HG02759 (cell line): ENCODE measurements around the gene IFI27L1.

ENCODE experiments used
- ATAC-seq: cut with Tn5 transposase; IDR thresholded peaks from one replicate; pipeline ENCODE4 v1.9.1; 2021; ENCODE audit warnings: mild to moderate bottlenecking, moderate library complexity; ENCODE audit not compliant: unreplicated experiment

IFI27L1 gene

GRCh38 chr14:94129758-94130414 is 48.8 kb downstream of the IFI27L1 start:
- no peak for ATAC-seq

GRCh38 chr14:94132285-94132887 is 51.3 kb downstream of the IFI27L1 start:
- ATAC-seq = no peak

- ATAC-seq = no peak
Measured at GRCh38 chr14:94135476-94135875, 54.4 kb downstream of the IFI27L1 start.

- ATAC-seq = peak; percentile 64
Measured at GRCh38 chr14:94136575-94137331, 55.6 kb downstream of the IFI27L1 start.

GRCh38 chr14:94138251-94138650 is 57.1 kb downstream of the IFI27L1 start:
- no peak for ATAC-seq

- no peak for ATAC-seq
Measured at GRCh38 chr14:94139006-94139405, 57.9 kb downstream of the IFI27L1 start.

GRCh38 chr14:94139421-94139820 is 58.3 kb downstream of the IFI27L1 start:
- no peak for ATAC-seq

GRCh38 chr14:94142247-94142646 is 61.1 kb downstream of the IFI27L1 start:
- no peak for ATAC-seq

GRCh38 chr14:94142836-94143235 is 61.7 kb downstream of the IFI27L1 start:
- no peak for ATAC-seq

GRCh38 chr14:94143239-94143638 is 62.1 kb downstream of the IFI27L1 start:
- no peak for ATAC-seq

GRCh38 chr14:94143711-94144110 is 62.6 kb downstream of the IFI27L1 start:
- ATAC-seq = no peak

GRCh38 chr14:94144765-94145164 is 63.7 kb downstream of the IFI27L1 start:
- no peak for ATAC-seq

- no peak for ATAC-seq
Measured at GRCh38 chr14:94145902-94146527, 64.9 kb downstream of the IFI27L1 start.
